ENCODE results near the gene NEK10.

DNA sequence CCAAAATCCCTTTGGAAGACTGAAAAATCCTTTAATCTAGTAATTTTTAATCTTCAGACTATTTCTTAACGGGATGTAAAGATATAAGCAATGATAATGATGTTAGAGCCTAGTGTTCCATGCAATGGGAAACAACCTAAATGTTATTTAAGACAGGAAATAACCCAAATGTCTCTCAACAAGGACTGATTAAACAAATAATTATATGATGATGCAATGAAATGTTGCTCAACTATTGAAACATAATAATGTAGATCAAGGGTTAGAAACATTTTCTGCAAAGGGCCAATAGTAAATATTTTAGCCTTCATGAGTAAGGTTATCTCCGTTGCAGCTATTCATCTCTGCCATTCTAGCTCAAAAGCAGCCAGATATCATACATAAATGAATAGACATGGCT, 275.4 kb downstream of the NEK10 start:
- TF ChIP-seq POLR2AphosphoS5 (IDR thresholded peaks at IDR 0.05; ENCODE audit: insufficient read depth, low read depth, low read length) (no peak), POLR2A (IDR thresholded peaks at IDR 0.05; ENCODE audit: low read depth, low read length) (no peak), CTCF (IDR thresholded peaks at IDR 0.05; ENCODE audit: extremely low read depth in 1 of 2, insufficient read depth in 1 of 2, low read depth in 1 of 2, low read length in 2 of 2) (no peak), JUN (IDR thresholded peaks at IDR 0.05; ENCODE audit: borderline replicate concordance, insufficient read depth, insufficient read length, low read depth) (no peak), MYC (IDR thresholded peaks at IDR 0.05; ENCODE audit: low read depth, low read length) (no peak), EZH2 (IDR thresholded peaks at IDR 0.05; ENCODE audit: borderline replicate concordance, low read depth, low read length, severe bottlenecking) (no peak), GATA2 (IDR thresholded peaks at IDR 0.05; ENCODE audit: insufficient read depth, insufficient read length, low read depth, low read length) (no peak)
- TF ChIP-seq, protein P1, sequence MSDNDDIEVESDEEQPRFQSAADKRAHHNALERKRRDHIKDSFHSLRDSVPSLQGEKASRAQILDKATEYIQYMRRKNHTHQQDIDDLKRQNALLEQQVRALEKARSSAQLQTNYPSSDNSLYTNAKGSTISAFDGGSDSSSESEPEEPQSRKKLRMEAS (IDR thresholded peaks at IDR 0.05; ENCODE audit: insufficient read depth, insufficient read length) = no peak
